Activated gamma-delta T cell treated with Interleukin-2 at 50 U/mL for 16 hours (primary cell): ENCODE measurements around the gene TAPT1.
"Not testable (repeated sequence)": the region's sequence is repeated elsewhere in the genome, so short reads cannot be mapped to it uniquely, and the experiment has no call there.

Experiments used
- DNase-seq: peaks from one replicate; pipeline ENCODE4 v3.0.0-alpha.2; 2020

Gene TAPT1

GRCh38 chr4:16225863-16226815 is at the start of gene TAPT1:
Gene TAPT1 (minus strand): TSS chr4:16226471. CDS start chr4:16226457, 14 bp downstream.
- DNase-seq: peak; percentile 69

- no peak for DNase-seq
Observed at GRCh38 chr4:16271411-16271810, 45.1 kb upstream of the TAPT1 start.

DNA sequence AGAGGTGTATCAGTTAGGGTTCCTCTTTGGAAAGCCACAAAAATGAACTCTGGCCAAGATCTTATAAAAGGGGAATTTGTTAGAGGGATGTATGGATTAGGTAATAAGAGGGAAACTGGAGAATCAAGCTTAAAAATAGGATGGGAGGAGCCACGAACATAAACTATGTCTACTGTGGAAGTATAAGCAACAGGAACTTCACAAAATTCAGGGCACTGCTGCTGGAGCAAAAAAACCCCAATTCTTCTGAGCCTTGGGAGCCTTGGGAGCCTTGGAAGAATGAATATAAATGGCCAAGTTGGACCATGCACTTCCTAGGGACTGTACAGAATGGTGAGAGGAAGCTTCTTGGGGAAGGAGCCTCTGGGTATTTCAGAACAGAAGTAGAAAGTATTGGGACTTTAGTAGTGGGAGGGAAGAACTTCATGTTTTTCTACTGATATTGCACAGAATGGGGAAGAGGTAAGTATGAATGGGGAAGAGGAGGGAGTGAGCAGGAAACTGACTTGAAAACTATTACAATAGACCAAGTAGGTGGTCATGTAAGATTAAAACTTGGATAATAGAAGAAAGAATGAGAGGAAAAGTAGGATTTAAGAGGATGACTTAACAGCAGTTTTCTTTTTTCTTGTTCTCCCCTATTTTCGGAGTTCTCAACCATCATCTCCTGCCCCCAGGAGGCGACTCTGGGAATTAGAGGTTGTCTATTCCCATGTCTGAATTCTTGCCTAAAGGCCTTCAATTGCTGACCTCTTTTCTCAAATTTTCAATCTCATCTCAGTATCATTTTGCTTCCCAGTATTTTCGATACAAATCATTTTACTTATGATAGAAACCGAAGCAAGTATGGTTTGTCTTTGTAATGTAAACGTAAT is 44.4 kb upstream of the TAPT1 start:
- no peak for DNase-seq

DNA sequence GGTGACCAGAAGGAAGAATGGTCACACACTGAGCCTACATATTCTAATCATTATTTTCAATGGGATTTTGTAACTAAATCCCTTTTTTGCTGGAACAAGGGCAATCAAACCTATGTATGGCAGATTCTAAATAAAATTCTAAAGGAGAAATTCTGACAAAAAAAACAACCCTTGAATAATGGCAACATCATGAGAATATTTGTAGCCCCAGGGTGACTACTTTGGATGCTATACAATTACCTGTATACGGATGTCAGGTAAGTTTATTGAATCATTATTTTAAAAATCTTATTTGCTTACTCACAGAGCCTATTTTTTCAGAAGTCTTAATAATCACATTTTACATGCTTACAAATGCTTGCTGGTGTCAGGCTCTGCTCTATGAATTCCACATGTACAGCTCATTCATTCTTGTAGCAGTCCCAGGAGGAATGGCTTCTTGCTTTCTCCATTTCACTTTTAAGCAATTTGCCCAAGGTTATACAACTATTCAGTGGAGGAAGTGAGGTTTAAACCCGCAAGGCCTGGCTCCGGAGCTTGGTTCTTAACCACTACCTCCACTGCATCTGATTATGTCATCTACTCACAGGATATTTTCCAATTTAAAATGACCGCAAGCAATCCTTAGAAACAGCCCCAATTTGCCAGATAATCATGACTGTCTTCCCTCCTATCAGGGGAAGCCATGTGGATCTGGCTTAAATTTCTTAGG is 43.6 kb upstream of the TAPT1 start:
- DNase-seq: not testable (repeated sequence)

GRCh38 chr4:16269240-16269639 is 43.0 kb upstream of the TAPT1 start:
- no peak for DNase-seq

GRCh38 chr4:16268290-16268689 is 42.0 kb upstream of the TAPT1 start:
- DNase-seq: no peak

DNA sequence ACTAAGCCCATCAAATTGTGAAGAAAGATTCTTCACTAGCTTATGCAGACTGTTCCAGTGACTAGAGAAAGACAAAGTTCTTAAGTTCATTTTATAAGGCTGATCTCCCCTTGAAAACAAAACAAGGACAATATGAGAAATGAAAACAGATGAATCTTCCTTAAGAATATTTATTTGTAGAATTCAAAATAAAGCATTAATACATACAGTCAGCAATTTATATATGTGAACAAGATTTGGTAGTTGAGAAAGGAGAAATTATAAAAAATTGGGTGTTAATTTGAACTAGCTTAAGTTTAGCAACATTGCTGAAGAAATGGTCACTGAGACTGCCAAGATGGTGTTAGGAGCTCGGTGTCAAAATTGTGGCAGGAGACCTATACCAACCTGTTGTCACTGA is 41.4 kb upstream of the TAPT1 start:
- no peak for DNase-seq

- no peak for DNase-seq
Observed at GRCh38 chr4:16265820-16266219, 39.5 kb upstream of the TAPT1 start.

DNA sequence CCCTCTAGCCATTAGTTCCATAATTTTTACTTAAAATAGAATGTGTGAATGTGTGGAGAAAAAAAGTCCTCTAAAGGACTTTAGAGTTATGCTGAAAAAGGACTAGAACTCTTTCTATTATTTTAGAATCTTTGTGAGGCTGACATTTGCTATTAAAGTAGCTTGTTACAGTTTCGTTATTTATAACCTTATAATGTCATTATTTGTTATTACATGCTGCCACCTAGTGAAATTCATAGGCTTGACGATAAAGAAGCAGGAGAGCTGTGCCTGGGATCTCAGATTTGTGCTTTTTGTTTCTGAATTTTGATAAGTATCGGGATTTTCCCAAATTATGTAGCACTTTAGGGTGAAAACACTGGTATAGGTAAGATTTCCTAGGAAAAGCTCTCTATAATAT is 38.5 kb upstream of the TAPT1 start:
- no peak for DNase-seq

- no peak for DNase-seq
Observed at GRCh38 chr4:16263056-16263455, 36.8 kb upstream of the TAPT1 start.

GRCh38 chr4:16262188-16262587 is 35.9 kb upstream of the TAPT1 start:
- peak; percentile 5 for DNase-seq

DNA sequence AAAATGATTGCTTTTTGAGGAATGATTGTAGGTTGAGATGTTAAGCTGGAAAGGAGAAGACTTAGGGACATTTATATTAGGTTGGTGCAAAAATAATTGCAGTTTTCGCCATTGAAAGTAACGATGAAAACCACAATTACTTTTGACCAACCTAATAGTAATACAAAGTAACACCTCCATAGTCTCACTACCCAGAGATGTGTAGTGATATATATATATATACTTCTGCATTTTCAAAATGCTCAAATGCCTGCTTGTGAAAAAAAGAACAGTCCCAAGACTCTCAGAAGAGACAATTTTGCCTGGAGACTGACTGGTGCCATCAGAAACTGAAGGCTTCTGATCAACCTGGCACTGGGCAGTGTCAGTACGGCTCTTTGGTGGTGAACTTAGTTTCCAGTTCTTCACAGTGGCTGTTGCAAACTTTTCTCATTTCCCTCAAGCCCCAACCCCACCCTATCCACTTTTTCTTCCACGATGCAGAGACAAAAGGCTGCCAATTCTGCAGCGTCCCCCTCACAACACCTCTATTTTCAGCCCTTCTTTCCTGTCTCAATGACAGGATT is 35.1 kb upstream of the TAPT1 start:
- DNase-seq: no peak

GRCh38 chr4:16259889-16260246 is 33.6 kb upstream of the TAPT1 start:
- DNase-seq: no peak

DNA sequence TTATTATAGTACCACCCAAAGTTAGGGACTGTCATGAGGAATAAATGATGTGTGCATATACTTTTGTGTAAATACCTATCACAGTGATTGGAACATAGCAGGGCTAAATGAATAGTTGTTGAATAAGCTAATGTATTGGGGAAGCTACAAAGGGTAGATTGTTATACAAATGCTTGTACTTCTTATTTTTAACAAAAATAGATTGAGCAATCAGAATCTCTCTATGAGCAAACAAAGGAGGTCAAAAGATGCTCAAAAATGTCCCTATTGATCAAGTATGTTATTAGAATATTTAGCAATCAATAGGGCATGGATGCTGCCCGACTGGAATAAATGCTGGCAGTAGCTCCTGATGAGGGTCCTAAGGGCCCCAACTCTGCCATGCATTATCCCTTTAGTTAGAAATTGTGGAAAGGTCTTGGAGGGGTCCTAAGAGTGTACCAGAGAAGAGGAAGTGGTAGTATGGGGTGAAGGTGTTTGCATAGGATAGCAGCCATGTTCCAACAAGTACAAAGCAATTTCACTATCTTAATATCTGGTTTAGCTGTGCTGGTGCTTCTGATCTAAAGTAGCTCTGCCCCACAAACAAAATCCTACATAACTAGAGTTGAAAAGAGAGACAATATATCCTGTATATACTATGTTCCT is 33.1 kb upstream of the TAPT1 start:
- DNase-seq: no peak

- DNase-seq: no peak
Observed at GRCh38 chr4:16257611-16258010, 31.3 kb upstream of the TAPT1 start.

DNA sequence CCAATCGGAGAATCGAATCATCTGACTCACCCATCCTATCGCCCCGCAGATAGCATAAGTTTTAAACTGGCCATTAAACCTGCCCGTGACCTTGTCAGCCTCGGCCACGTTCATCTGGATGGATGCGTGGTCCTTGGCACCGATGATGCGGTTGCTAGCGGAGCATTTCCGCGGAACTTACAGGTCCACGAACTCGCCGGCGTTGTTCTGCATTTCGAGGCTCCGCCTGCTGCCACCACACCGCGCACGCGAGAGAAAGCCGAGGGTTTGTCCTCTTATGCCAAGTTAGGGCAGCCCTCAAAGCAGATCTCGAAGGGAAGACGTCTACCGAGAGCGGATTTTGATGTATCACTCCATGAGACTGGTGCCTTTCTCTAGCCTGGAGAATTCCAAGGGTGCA is 30.1 kb upstream of the TAPT1 start:
- no peak for DNase-seq

- no peak for DNase-seq
Observed at GRCh38 chr4:16255730-16256129, 29.5 kb upstream of the TAPT1 start.

DNA sequence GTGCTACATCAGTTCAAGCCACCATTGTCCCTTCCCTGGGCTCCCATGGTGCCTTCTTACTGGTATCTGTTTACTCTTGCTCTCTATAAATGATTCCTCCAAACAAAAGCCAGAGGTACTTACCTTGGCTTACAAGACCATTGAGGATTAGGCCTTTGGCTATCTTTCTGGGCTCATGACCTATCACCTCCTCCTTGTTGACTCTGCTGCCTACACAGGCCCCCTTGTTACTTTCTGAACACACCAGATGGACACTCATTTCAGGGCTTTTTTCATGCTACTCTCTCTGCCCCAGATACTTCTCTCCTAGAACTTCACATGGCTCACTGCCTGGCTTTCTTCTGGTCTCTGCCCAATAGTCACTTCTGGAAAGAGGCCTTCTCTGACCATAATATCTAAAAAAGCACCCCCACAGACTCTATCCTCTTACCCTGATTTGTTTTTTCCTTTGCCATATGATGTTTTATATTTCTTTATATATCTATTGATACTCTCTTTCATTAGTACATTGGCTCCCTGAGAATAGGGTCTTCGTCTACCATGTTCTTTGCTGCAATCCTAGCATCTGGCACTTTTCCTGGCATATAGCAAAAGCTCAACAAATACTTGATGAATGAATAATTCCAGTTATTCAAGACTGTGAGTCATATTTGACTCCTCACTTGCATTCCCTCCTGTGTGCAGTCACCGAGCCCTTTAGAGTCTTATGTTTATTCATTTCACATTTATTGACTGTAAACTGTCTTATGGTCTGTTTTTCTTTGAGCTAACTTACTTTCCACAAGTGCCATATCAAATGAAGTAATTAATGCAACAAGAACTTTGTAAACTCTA is 27.1 kb upstream of the TAPT1 start:
- no peak for DNase-seq

GRCh38 chr4:16250661-16251365 is 24.5 kb upstream of the TAPT1 start:
- no peak for DNase-seq

DNA sequence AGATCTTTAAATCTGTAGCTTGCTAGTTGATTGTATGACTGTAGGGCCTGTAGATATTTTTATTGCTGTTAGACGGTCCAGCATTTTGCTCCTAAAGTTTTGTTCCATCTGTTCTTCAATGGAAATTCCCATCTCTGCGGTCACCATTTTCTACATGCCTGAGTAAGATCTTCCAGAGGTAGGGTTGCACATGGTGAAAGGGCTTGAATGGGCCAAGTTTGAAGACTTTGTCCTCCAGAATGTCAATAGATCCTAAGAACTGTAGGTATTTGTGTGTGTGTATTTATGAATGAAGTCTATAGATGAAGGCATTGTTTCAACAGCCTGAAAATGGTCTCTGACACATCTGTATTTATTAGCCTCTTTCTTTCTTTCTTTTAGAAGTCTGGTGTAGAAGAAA is 22.3 kb upstream of the TAPT1 start:
- no peak for DNase-seq

DNA sequence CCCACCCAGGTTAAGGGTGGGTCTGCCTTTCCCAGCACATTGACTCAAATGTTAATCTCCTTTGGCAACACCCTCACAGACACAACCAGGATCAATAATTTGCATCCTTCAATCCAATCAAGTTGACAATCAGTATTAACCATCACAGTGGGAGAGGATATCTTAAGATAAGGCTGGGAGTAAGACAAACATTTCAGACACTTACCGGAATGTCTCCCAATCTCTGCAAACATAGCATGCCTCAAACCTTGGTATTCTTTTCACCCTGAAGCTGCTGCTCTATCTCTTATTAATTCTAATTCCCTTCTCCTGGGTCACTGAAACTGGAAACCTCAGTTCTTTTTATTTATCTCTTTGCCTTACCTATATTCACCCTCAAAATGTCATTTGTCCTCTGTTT is 19.0 kb upstream of the TAPT1 start:
- DNase-seq: no peak
